ENCODE results near the gene PPP4C. TPM values are rescaled to one million over a fixed set of nuclear protein-coding genes. Genes with fewer than 3 reads are reported as not detected.

The PPP4C gene
- total RNA-seq, 2 experiments from 2014 or later, result 104 to 105 TPM

- H3K4me1 Mint-ChIP-seq (ENCODE audit: low read depth), result peaks cover 46% of the 10 kb centered on the region
- CTCF ChIA-PET, result no interaction called here
Measured at GRCh38 chr16:30094541-30095165, 18.9 kb downstream of the PPP4C start.

DNA sequence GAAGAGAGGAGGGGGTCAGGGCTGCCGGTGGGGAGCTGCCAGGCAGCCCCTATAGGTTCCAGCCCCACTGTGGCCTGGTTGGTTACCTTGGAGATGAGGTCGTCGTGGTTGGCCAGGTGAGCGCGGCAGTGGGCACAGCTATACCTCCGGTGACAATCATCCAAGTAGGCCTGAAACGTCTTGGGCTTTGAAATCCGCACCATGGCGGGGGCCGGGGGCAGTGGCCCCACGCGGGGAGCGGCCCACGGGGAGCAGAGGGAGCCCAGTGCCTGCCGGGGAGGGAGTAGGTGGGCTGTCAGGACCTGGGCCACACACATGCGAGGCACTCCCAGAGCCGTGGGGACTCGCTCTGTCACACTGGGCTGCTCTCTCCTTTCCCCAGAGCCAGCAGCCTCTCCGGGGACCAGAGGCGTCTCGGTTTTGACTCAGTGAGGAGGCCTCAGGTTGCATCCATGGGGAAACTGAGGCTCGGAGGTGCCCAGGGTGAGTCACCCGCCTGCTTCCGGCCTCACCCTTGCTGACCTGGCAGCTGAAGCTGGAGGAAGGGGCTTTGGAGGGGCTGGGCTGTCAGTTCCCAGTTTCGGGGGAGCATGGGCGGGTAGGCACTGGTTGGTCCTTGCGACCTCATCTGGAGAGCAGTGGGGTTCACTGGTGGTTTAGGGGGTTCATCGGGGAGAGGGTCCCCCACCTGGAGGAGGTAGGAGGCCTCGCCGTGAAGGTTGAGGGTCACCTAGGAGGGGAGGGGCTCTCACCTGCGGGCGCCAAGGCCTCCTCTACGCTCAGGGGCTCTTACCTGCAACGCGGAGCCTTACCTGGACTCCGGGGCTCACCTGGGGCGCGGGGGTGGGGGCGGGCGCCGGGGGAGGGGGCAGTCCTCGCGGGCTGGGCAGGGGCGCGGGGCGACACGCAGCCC lies 19.6 kb downstream of the PPP4C start:
- intact Hi-C loops (cut with micrococcal nuclease), result loop anchor here (1.0 to 2.0 kb wide), 3 partner anchors 28 to 35 kb away; partner anchors contain the start of genes ALDOA and MAPK3
- Mint-ChIP-seq H3K4me1 (ENCODE audit: low read depth) (peaks cover 38% of the 10 kb centered on the region), H3K9me3 (peaks cover 25% of the 10 kb centered on the region), H3K27ac (peak overlapping the region; percentile 87), H3K4me3 (peak overlapping the region; percentile 84), H3K27me3 (ENCODE audit: low read depth) (no peaks in the 10 kb centered on the region), H3K36me3 (ENCODE audit: low read depth) (peaks cover 20% of the 10 kb centered on the region)
- CTCF ChIA-PET, result no interaction called here
- DNase-seq, result peak; percentile 45

More at GRCh38 chr16:30094541-30095165, 18.9 kb downstream of the PPP4C start:
- H3K27me3 Mint-ChIP-seq (ENCODE audit: low read depth), result no peaks in the 10 kb centered on the region
- H3K27ac Mint-ChIP-seq, result peak overlapping the region; percentile 87
- H3K36me3 Mint-ChIP-seq (ENCODE audit: low read depth), result peaks cover 20% of the 10 kb centered on the region
- intact Hi-C loops (cut with micrococcal nuclease), result no loop called here
- peak overlapping the region; percentile 84 for H3K4me3 Mint-ChIP-seq
- DNase-seq, result peak; percentile 41
- H3K9me3 Mint-ChIP-seq, result peaks cover 25% of the 10 kb centered on the region

- CTCF ChIA-PET, result interaction anchor here (0.9 to 1.2 kb wide), 2 partner anchors 11 to 15 kb away, joined by 4 to 5 read pairs; no protein-coding TSS in a partner anchor
- peak; percentile 90 for DNase-seq
- intact Hi-C loops (cut with micrococcal nuclease), result loop anchor here (1.0 to 2.0 kb wide), 3 partner anchors 27 to 35 kb away; partner anchors contain the start of genes ALDOA and MAPK3
- peak within 1 kb of the TSS; percentile 84 for H3K4me3 Mint-ChIP-seq
- peaks cover 20% of the 10 kb centered on the region for H3K36me3 Mint-ChIP-seq (ENCODE audit: low read depth)
- peak within 1 kb of the TSS; percentile 87 for H3K27ac Mint-ChIP-seq
- peaks cover 25% of the 10 kb centered on the region for H3K9me3 Mint-ChIP-seq
- no peaks in the 10 kb centered on the region for H3K27me3 Mint-ChIP-seq (ENCODE audit: low read depth)
- H3K4me1 Mint-ChIP-seq (ENCODE audit: low read depth), result peaks cover 35% of the 10 kb centered on the region
Measured at GRCh38 chr16:30096105-30096861, 20.5 kb downstream of the PPP4C start, which contains the start of gene YPEL3. Gene YPEL3, minus strand, starts transcription at chr16:30096213. Its CDS starts 731 bp downstream, at chr16:30095482.

- peaks cover 30% of the 10 kb centered on the region for H3K4me1 Mint-ChIP-seq (ENCODE audit: low read depth)
- DNase-seq, result peak; percentile 21
- H3K27ac Mint-ChIP-seq, result peak overlapping the region; percentile 87
- intact Hi-C loops (cut with micrococcal nuclease), result loop anchor here (1.0 to 2.0 kb wide), 3 partner anchors 26 to 34 kb away; partner anchors contain the start of genes ALDOA and MAPK3
- H3K9me3 Mint-ChIP-seq, result peaks cover 25% of the 10 kb centered on the region
- CTCF ChIA-PET, result interaction anchor here (0.9 to 1.2 kb wide), 2 partner anchors 11 to 14 kb away, joined by 4 to 5 read pairs; no protein-coding TSS in a partner anchor
- no peaks in the 10 kb centered on the region for H3K27me3 Mint-ChIP-seq (ENCODE audit: low read depth)
- peaks cover 20% of the 10 kb centered on the region for H3K36me3 Mint-ChIP-seq (ENCODE audit: low read depth)
- H3K4me3 Mint-ChIP-seq, result peak overlapping the region; percentile 74
Measured at GRCh38 chr16:30096862-30097563, 21.2 kb downstream of the PPP4C start.

DNA sequence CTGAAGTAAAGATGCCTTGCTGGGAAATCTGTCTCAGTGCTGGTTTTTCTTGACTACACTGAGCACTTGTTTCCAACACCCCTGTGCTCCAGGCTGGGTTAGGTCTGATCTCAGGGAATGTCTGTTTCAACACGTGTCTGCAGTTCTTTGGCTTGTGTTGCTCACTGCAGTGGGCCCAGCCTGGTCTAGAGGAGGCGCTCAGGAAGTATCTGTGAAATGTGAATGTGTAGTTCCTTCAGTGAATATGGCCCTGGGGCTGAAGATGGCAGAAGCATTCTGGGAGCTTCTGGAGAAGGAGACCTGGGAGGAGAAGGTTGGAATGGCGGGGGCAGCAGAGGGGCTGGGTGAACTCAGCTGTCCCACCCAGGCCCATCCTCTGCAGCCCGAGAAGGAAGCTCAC lies 28.3 kb downstream of the PPP4C start:
- peaks cover 3% of the 10 kb centered on the region for H3K36me3 Mint-ChIP-seq (ENCODE audit: low read depth)
- no peak overlapping the region for H3K27ac Mint-ChIP-seq
- intact Hi-C loops (cut with micrococcal nuclease), result no loop called here
- CTCF ChIA-PET, result interaction anchor here (0.6 to 1.3 kb wide), 3 partner anchors 8 to 55 kb away, joined by 3 to 9 read pairs (median 3); no protein-coding TSS in a partner anchor
- H3K4me1 Mint-ChIP-seq (ENCODE audit: low read depth), result no peaks in the 10 kb centered on the region
- no peak for DNase-seq
- H3K9me3 Mint-ChIP-seq, result no peaks in the 10 kb centered on the region
- no peak overlapping the region for H3K4me3 Mint-ChIP-seq
- H3K27me3 Mint-ChIP-seq (ENCODE audit: low read depth), result no peaks in the 10 kb centered on the region

DNA sequence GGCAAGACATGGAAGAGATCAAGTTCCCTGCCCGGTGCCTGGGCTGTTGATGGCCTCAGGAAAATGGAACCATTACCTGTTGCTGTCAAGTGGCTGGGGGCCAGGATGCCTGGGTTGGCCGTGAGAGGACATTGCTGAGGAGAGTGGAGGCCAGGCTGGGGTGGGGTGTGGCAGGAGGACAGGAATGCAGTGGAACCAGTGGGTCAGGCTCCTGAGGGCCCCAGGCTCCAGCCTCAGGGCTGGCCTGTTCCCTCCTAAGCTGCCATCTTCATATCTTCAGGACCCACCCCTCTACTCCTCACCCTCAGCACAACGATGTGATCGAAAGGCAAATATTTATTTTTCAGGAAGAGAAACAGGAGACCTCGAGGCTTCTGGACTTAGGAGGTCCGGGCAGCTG lies 28.7 kb downstream of the PPP4C start:
- intact Hi-C loops (cut with micrococcal nuclease), result no loop called here
- Mint-ChIP-seq H3K27me3 (ENCODE audit: low read depth) (no peaks in the 10 kb centered on the region), H3K4me3 (no peak overlapping the region)

GRCh38 chr16:30108059-30108850 lies 32.5 kb downstream of the PPP4C start:
- intact Hi-C loops (cut with micrococcal nuclease), result no loop called here
- peaks cover 3% of the 10 kb centered on the region for H3K4me1 Mint-ChIP-seq (ENCODE audit: low read depth)
- H3K27me3 Mint-ChIP-seq (ENCODE audit: low read depth), result no peaks in the 10 kb centered on the region
- DNase-seq, result no peak
- no peak overlapping the region for H3K4me3 Mint-ChIP-seq
- H3K36me3 Mint-ChIP-seq (ENCODE audit: low read depth), result peaks cover 5% of the 10 kb centered on the region
- H3K27ac Mint-ChIP-seq, result no peak overlapping the region
- H3K9me3 Mint-ChIP-seq, result no peaks in the 10 kb centered on the region
- CTCF ChIA-PET, result interaction anchor here (1.1 kb wide), 1 partner anchor 12 kb away, joined by 4 read pairs; the partner anchor contains the start of gene YPEL3

More for the DNA sequence above, 28.7 kb downstream of the PPP4C start:
- DNase-seq, result no peak
- peaks cover 3% of the 10 kb centered on the region for H3K36me3 Mint-ChIP-seq (ENCODE audit: low read depth)
- no peaks in the 10 kb centered on the region for H3K4me1 Mint-ChIP-seq (ENCODE audit: low read depth)
- CTCF ChIA-PET, result interaction anchor here (0.6 to 1.1 kb wide), 2 partner anchors 12 to 55 kb away, joined by 3 read pairs; no protein-coding TSS in a partner anchor
- H3K27ac Mint-ChIP-seq, result peak overlapping the region; percentile 14
- no peaks in the 10 kb centered on the region for H3K9me3 Mint-ChIP-seq

DNA sequence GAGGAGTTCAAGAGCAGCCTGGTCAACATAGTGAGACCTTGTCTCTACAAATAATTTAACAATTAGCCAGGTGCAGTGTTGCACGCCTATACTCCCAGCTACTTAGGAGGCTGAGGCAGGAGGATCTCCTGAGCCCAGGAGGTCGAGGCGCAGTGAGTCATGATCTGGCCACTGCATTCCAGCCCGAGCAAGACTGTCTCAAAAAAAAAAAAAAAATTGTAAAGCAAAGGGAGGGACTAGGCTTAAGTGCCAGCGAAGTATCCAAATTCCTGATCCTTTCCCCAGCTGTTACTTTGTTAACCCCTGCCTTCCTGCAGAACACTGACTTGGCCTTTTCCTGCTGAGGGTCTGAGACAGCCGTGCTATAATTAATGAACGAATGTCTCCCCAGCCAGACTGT lies 34.9 kb downstream of the PPP4C start:
- no peaks in the 10 kb centered on the region for H3K9me3 Mint-ChIP-seq
- H3K4me1 Mint-ChIP-seq (ENCODE audit: low read depth), result peaks cover 14% of the 10 kb centered on the region
- H3K36me3 Mint-ChIP-seq (ENCODE audit: low read depth), result peaks cover 3% of the 10 kb centered on the region
- CTCF ChIA-PET, result interaction anchor here (1.4 to 3.6 kb wide), 2 partner anchors 14 to 19 kb away, joined by 5 to 19 read pairs; partner anchors contain the start of gene TBX6
- intact Hi-C loops (cut with micrococcal nuclease), result no loop called here
- no peak overlapping the region for H3K27ac Mint-ChIP-seq
- H3K4me3 Mint-ChIP-seq, result no peak overlapping the region
- H3K27me3 Mint-ChIP-seq (ENCODE audit: low read depth), result no peaks in the 10 kb centered on the region
- DNase-seq, result no peak

DNA sequence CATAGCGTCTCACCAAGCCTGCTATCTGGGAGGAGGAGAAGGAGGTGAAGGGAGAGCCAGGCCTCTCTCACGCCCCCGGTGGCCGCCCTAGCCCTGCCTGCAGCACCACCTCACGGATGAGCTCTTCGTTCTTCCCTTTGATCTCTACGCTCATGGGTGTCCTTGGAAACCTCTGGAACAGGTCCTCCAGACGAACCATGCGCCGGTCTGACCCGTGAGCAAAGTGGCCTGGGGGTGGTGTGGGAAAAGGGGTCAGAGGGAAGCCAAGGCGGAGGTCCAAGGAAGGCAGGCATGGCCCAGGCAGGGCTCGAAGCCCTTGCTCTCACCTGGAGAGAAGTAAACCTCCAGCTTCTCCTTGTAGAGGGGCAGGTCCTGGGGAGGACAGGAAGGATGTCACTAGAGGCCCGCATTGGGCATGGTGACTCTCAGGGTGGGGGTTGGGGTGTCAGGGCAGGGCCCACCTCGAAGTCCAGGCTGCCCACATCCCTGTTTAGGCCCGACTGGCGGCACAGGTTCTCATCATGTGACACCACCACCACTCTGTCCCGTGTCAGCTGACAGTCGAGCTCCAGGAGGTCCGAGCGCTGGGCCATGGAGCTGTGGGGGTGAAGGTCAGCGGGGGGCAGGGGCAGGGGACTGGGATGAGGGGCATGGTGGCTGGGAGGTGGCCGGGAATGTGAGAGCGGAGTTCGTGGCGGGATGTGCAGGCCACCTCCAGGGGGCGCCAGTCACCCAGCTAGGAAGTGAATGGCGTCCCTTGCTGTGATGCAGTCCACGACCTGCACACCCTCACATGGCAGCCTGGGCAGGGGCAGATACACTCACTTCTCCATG lies 36.6 kb downstream of the PPP4C start:
- CTCF ChIA-PET, result interaction anchor here (0.6 to 3.6 kb wide), 17 partner anchors 8 to 369 kb away, joined by 3 to 19 read pairs (median 4); partner anchors contain the start of genes MAPK3 and TBX6
- peaks cover 3% of the 10 kb centered on the region for H3K36me3 Mint-ChIP-seq (ENCODE audit: low read depth)
- H3K4me3 Mint-ChIP-seq, result no peak overlapping the region
- intact Hi-C loops (cut with micrococcal nuclease), result loop anchor here (1.0 kb wide), 1 partner anchor 296 kb away; no protein-coding TSS in a partner anchor
- DNase-seq, result peak; percentile 78
- H3K27ac Mint-ChIP-seq, result peak overlapping the region; percentile 46
- H3K4me1 Mint-ChIP-seq (ENCODE audit: low read depth), result peaks cover 14% of the 10 kb centered on the region
- H3K27me3 Mint-ChIP-seq (ENCODE audit: low read depth), result no peaks in the 10 kb centered on the region
- H3K9me3 Mint-ChIP-seq, result no peaks in the 10 kb centered on the region

All from activated naive CD4-positive, alpha-beta T cell treated with anti-CD3 and anti-CD28 coated beads for 36 hours (primary cell).